Suprapubic skin (tissue), 4 donors: Measurements from ENCODE around the gene NME3.

Source experiments
- CTCF ChIP-seq, 2 donors: fragments of 200-600 bp in 1 of 2; fragments of 450-650 bp in 1 of 2; sonication (generic) in 1 of 2; IDR thresholded peaks; one replicate each; pipeline ENCODE4 v1.5.1; 2016 to 2019; ENCODE audit warnings: antibody characterized with exemption in 2 of 2, mild to moderate bottlenecking in 1 of 2, moderate library complexity in 1 of 2
- POLR2A ChIP-seq, 2 donors: fragments of 450-650 bp; IDR thresholded peaks; one replicate each; pipeline ENCODE4 v1.6.1; 2017; ENCODE audit warnings: antibody characterized with exemption in 2 of 2, mild to moderate bottlenecking in 2 of 2, moderate library complexity in 2 of 2
- POLR2AphosphoS5 ChIP-seq, 3 donors: sonication (generic); formaldehyde crosslinking; IDR thresholded peaks; one replicate each; pipeline ENCODE4 v1.6.1; 2017; ENCODE audit warnings: antibody characterized with exemption in 3 of 3

DNA sequence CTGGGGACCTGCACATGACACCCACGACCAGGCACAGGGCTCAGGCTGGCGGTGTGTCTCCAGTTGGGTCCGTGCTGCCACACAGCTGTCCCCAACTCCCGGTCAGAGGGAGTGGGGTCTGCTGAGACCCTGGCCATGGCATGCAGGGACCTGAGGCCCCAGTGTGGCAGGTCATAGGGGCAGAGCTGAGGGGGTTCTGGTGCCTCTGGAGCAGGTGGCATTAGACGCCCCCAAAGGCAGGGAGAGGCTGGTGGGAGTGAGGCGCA, 15.6 kb upstream of the NME3 start:
- TF ChIP-seq CTCF (IDR thresholded peaks at IDR 0.05) (no peak), POLR2AphosphoS5 (IDR thresholded peaks at IDR 0.05) (no peak), POLR2A (IDR thresholded peaks at IDR 0.05) (no peak)
